Measurements from ENCODE around the gene ZNF793. TPM values are rescaled to one million over a fixed set of nuclear protein-coding genes. Genes with fewer than 3 reads are reported as not detected.

The ZNF793 gene
- total and polyA plus RNA-seq, 12 donors: 2.4 to 9.6 (median 6.6) TPM

GRCh38 chr19:37467608-37468090, 39.1 kb upstream of the ZNF793 start:
- Histone ChIP-seq H3K27me3 (no peaks in the 10 kb centered on the region), H3K4me3 (peak overlapping the region; percentile 71 to 85 (median 79)), H3K36me3 (peaks cover 0 to 50% (median 30%) of the 10 kb centered on the region in 9 donors), H3K4me1 (peaks cover 2 to 34% (median 27%) of the 10 kb centered on the region in 9 donors), H3K27ac (peak overlapping the region; percentile 81 to 99 (median 94)), H3K9me3 (peaks cover 0 to 60% (median 2%) of the 10 kb centered on the region in 11 donors)
- peak in 1 of 2 donors; percentile 3 for DNase-seq
- WGBS, 2 donors: 30 to 38% methylated on average over 18 of the region's 18 CpGs
- no peak for TF ChIP-seq CTCF (IDR thresholded peaks at IDR 0.05)
- ATAC-seq: no peak
- intact Hi-C loops (cut with DNase I): loop anchor here in 7 of 10 donors (1.0 to 10.0 kb wide), 11 partner anchors 39 to 495 kb away; partner anchors contain the start of genes ZNF793 (in 5 of the 7), ZNF527 (in 4 of the 7), ZFP30 (in 1 of the 7) and ZNF585A (in 1 of the 7)

DNA sequence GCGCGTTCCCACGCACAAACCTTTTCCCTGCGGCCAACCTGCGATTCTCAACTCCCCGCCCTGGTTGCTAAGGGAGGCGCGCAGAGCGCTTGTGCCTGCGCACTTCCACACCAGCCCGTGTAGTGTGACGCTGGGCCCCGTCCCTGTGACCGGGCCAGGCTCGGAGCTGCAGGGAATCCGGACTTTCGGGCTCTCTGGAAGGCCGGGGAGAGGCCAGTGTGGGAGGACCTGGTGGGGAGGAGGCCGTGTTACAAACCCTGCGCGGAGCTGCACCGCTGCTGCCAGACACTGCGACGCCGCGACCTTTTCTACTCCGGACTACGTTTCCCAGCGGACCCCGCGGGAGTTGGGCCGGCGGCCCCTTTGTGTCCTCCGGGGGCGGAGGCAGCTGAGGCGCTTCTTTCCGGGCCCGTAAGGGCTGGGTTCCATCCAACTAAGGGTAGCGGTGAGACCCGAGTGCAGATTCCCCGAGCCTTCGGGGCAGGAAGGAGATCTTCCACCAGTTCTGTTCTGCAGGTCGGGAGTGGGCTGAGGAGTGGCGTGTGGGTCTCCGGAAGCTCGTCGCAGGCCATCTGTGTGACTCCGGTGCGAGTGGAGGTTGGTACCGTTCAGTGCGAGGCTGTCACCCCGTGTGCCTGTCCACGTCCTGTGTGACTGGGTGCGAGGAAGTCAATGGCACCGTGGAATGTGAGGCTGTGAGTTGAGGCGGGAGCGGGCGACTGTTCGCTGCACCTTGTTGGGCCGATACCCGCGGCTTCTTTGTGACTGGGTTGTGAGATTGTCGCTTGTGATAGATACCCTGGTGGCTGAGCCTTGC, 37.6 kb upstream of the ZNF793 start, which contains the start of gene ZNF570:
ZNF570 (plus strand) TSS at position 396 of the 817 bp plus-strand sequence. CDS start 999 bp downstream, outside the sequence.
- Histone ChIP-seq H3K36me3 (peaks cover 0 to 47% (median 24%) of the 10 kb centered on the region in 9 donors), H3K4me1 (peaks cover 2 to 34% (median 27%) of the 10 kb centered on the region in 9 donors), H3K9me3 (peaks cover 0 to 60% (median 7%) of the 10 kb centered on the region in 11 donors), H3K4me3 (peak within 1 kb of the TSS; percentile 54 to 85 (median 72)), H3K27ac (peak within 1 kb of the TSS; percentile 87 to 99 (median 94)), H3K27me3 (no peaks in the 10 kb centered on the region)
- DNase-seq (peak; percentile 89 to 91), ATAC-seq (peak; percentile 88 to 93 (median 91))
- intact Hi-C loops (cut with DNase I): loop anchor here in 6 of 10 donors (1.0 to 10.0 kb wide), 7 partner anchors 37 to 497 kb away; partner anchors contain the start of genes ZNF527 (in 3 of the 6), ZNF793 (in 3 of the 6) and ZNF585A (in 1 of the 6)
- WGBS, 2 donors: 0% methylated on average over 63 of the region's 63 CpGs
- peak in 1 of 9 donors; percentile 8 for TF ChIP-seq CTCF (IDR thresholded peaks at IDR 0.05)

GRCh38 chr19:37470216-37470615, 36.5 kb upstream of the ZNF793 start:
- DNase-seq (no peak), ATAC-seq (no peak)
- intact Hi-C loops (cut with DNase I): loop anchor here in 1 of 10 donors (5.0 kb wide), 1 partner anchor 37 kb away; the partner anchor contains the start of gene ZNF793
- WGBS, 2 donors: 71 to 81% methylated on average over 4 of the region's 4 CpGs
- no peaks in the 10 kb centered on the region for H3K27me3 ChIP-seq
- peaks cover 2 to 34% (median 27%) of the 10 kb centered on the region in 9 donors for H3K4me1 ChIP-seq
- no peak for TF ChIP-seq CTCF (IDR thresholded peaks at IDR 0.05)
- H3K36me3 ChIP-seq: peaks cover 0 to 47% (median 26%) of the 10 kb centered on the region in 9 donors
- peak overlapping the region in 2 of 10 donors; percentile 95 to 96 for H3K27ac ChIP-seq
- peaks cover 0 to 60% (median 7%) of the 10 kb centered on the region in 11 donors for H3K9me3 ChIP-seq
- H3K4me3 ChIP-seq: peak overlapping the region in 8 of 10 donors; percentile 68 to 85 (median 74)

- no peak for DNase-seq
- 97 to 98% methylated on average over 9 of the region's 9 CpGs for WGBS, 2 donors
- Histone ChIP-seq H3K4me1 (peaks cover 2 to 23% (median 21%) of the 10 kb centered on the region in 9 donors), H3K27ac (no peak overlapping the region), H3K36me3 (peaks cover 0 to 66% (median 44%) of the 10 kb centered on the region in 9 donors), H3K9me3 (peaks cover 0 to 70% (median 14%) of the 10 kb centered on the region in 11 donors), H3K27me3 (no peaks in the 10 kb centered on the region), H3K4me3 (no peak overlapping the region)
- intact Hi-C loops (cut with DNase I): loop anchor here in 1 of 10 donors (5.0 kb wide), 1 partner anchor 35 kb away; the partner anchor contains the start of gene ZNF793
- no peak for ATAC-seq
- no peak for TF ChIP-seq CTCF (IDR thresholded peaks at IDR 0.05)
Measured at GRCh38 chr19:37472165-37472564, 34.6 kb upstream of the ZNF793 start.

Measured in heart right ventricle (tissue), 16 donors.